Osteocyte (in vitro differentiated cells): ENCODE results near the gene RB1. TPM values are rescaled to one million over a fixed set of nuclear protein-coding genes. Genes with fewer than 3 reads are reported as not detected.

Experiments
- DNase-seq: peaks from one replicate; pipeline ENCODE4 v3.0.0; 2021; ENCODE audit warnings: mixed read lengths; ENCODE audit not compliant: unreplicated experiment; ENCODE audit errors: extremely low spot score
- H3K27ac Mint-ChIP-seq: one replicate; pipeline ENCODE4 v1.8.0; 2021; ENCODE audit warnings: mild to moderate bottlenecking, mixed read lengths; ENCODE audit not compliant: unreplicated experiment
- H3K27me3 Mint-ChIP-seq: one replicate; pipeline ENCODE4 v1.8.0; 2021; ENCODE audit warnings: mixed read lengths; ENCODE audit not compliant: unreplicated experiment
- H3K36me3 Mint-ChIP-seq: one replicate; pipeline ENCODE4 v1.8.0; 2021; ENCODE audit warnings: mixed read lengths; ENCODE audit not compliant: unreplicated experiment
- H3K4me1 Mint-ChIP-seq: one replicate; pipeline ENCODE4 v1.8.0; 2021; ENCODE audit warnings: mixed read lengths; ENCODE audit not compliant: unreplicated experiment
- H3K4me3 Mint-ChIP-seq: one replicate; pipeline ENCODE4 v1.8.0; 2021; ENCODE audit warnings: mild to moderate bottlenecking, moderate library complexity, mixed read lengths; ENCODE audit not compliant: unreplicated experiment
- H3K9me3 Mint-ChIP-seq: one replicate; pipeline ENCODE4 v1.8.0; 2021; ENCODE audit warnings: mixed read lengths; ENCODE audit not compliant: unreplicated experiment
- CTCF ChIP-seq: fragments of 200-600 bp; sonication (generic); IDR thresholded peaks from 2 replicates; pipeline ENCODE4 v1.5.0; 2021; ENCODE audit warnings: antibody characterized with exemption, mild to moderate bottlenecking, moderate library complexity
- total RNA-seq: library from RNA; stranded (reverse); gene quantifications from 2 replicates; pipeline ENCODE4 v1.2.1, GENCODE V29; 2021

Gene RB1
- total RNA-seq, 1 donor from 2014 or later = 42.3 TPM

DNA sequence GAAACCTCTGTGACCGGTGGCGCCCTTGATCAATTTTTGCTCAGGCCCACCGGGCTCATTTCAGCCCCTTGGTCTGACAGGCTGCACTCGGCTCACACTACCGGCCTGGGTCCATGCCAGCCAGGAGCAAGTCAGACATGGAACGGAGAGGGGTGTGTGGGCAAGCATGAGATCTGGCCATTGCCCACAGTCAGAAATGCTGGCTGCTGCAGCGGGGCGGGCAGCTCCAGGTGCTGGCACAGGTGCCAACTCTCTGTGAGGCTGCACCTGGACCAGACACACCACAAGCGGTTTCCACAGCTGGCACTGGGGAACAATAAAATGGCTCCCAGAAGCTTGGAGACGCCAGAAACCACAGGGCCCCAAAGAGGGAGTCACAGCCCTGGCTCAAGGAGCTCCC lies 153.0 kb downstream of the RB1 start:
- Mint-ChIP-seq H3K27ac (no peak overlapping the region), H3K4me3 (no peak overlapping the region), H3K27me3 (no peaks in the 10 kb centered on the region), H3K9me3 (peaks cover 6% of the 10 kb centered on the region), H3K4me1 (no peaks in the 10 kb centered on the region), H3K36me3 (peaks cover 55% of the 10 kb centered on the region)
- TF ChIP-seq CTCF = no peak
- DNase-seq = no peak

DNA sequence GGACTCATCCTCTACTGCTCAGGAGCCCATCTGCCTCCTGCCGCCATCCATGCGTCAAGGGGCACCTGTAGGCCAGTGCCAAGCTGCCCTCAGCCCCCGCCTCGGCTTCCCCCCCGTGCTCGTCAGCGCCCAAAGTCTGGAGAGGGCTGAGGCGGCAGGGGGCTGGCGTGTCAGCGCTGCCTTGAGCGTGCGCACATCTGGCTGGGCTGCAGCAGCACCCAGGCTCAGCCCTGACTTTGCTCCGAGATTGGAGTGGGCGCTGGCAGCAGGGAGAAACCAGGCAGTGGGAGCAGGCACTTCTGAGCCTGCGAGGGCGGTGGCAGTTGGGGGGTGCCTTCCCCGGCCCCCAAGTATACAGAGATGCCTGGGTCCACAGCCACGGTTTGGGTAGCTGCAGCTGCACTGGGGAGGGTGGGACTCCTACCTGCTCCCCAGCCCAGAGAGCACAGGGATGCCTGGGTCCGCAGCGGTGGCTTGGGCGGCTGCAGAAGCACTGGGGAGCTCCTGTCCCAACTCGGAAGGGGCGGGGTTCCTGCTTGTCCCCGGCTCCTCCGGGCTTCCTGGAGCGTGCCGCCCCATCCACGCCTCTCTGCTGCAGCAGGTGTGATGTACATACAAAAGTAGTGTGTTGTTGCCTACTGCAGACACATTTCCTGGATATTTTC lies 154.2 kb downstream of the RB1 start:
- H3K27ac Mint-ChIP-seq = no peak overlapping the region
- DNase-seq = no peak
- no peak overlapping the region for H3K4me3 Mint-ChIP-seq
- H3K27me3 Mint-ChIP-seq = no peaks in the 10 kb centered on the region
- no peak for TF ChIP-seq CTCF
- peaks cover 53% of the 10 kb centered on the region for H3K36me3 Mint-ChIP-seq
- H3K9me3 Mint-ChIP-seq = no peaks in the 10 kb centered on the region
- no peaks in the 10 kb centered on the region for H3K4me1 Mint-ChIP-seq

DNA sequence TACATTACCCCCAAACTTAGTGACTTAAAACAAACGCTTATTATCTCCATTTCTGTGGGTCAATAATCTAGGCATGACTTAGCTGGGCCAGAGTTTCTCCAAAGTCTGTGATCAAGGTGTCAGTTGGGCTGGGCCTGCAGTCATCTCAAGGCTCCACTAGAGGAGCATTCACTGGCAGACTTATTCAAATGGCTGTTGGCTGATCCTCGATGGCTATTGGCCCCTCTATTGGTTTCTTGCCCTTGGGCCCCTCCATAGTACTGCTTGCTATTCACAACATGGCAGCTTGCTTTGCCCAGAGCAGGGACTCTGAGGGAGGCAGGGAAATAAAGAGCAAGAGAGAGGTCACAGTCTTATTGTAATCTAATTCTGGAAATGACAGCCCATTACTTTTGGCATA lies 171.7 kb downstream of the RB1 start:
- TF ChIP-seq CTCF = no peak
- no peak for DNase-seq
- Mint-ChIP-seq H3K27me3 (no peaks in the 10 kb centered on the region), H3K27ac (no peak overlapping the region), H3K36me3 (peaks cover 32% of the 10 kb centered on the region), H3K9me3 (no peaks in the 10 kb centered on the region), H3K4me3 (no peak overlapping the region), H3K4me1 (peaks cover 29% of the 10 kb centered on the region)

DNA sequence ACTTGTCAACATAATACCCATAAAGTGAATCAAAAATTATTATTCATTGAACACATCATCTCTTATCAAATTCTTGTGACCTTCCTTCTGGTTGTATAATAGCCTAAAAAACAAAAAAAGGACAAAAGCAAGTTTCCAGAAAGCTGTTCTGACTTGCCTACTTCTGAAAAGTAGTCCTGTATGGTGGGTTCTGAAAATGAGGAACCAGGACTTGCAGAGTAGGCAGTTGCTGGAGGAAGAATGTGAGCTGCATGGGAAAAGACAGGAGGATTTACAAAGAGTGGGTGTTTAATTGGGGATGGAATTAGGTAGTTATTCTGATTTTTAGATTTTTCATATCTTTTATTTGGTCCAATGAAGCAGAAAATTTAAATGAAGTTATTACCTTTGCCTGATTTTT lies 172.7 kb downstream of the RB1 start:
- Mint-ChIP-seq H3K4me3 (no peak overlapping the region), H3K9me3 (no peaks in the 10 kb centered on the region), H3K27me3 (no peaks in the 10 kb centered on the region), H3K36me3 (peaks cover 32% of the 10 kb centered on the region), H3K27ac (no peak overlapping the region), H3K4me1 (peaks cover 29% of the 10 kb centered on the region)
- no peak for DNase-seq
- TF ChIP-seq CTCF = no peak

DNA sequence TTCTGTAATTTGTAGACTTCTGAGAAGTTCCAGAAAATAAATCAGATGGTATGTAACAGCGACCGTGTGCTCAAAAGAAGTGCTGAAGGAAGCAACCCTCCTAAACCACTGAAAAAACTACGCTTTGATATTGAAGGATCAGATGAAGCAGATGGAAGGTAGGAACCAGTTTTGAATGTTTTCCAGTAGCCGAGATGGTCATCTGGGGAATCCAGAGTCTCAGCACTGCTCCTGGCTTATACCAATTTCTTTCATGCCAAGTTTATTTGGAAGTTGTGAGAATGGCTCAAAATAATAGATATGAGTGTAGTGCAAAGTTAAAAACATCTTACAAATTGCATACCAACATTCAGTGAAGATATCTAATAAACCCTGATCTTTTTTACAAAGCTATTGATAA lies 173.1 kb downstream of the RB1 start:
- H3K27ac Mint-ChIP-seq = no peak overlapping the region
- H3K4me1 Mint-ChIP-seq = peaks cover 29% of the 10 kb centered on the region
- DNase-seq = no peak
- no peaks in the 10 kb centered on the region for H3K9me3 Mint-ChIP-seq
- H3K4me3 Mint-ChIP-seq = no peak overlapping the region
- H3K27me3 Mint-ChIP-seq = no peaks in the 10 kb centered on the region
- TF ChIP-seq CTCF = no peak
- peaks cover 33% of the 10 kb centered on the region for H3K36me3 Mint-ChIP-seq
